Fibroblast of the aortic adventitia (primary cell): ENCODE results near the gene SLC25A48. TPM values are rescaled to one million over a fixed set of nuclear protein-coding genes. Genes with fewer than 3 reads are reported as not detected.
"Not testable (repeated sequence)": the region's sequence is repeated elsewhere in the genome, so short reads cannot be mapped to it uniquely, and the experiment has no call there.

Source experiments
- DNase-seq: peaks from one replicate; pipeline ENCODE4 v3.0.0-alpha.2; 2010; ENCODE audit warnings: low read depth
- H3K4me3 ChIP-seq: 2 replicates; pipeline ENCODE4 v1.5.1; 2011; ENCODE audit warnings: low read depth, mild to moderate bottlenecking, control low read depth, low read length, moderate library complexity
- total RNA-seq: library from RNA; depleted of rRNA; stranded (reverse); fragments of >200 nt; gene quantifications from 2 replicates; pipeline ENCODE4 v1.2.3, GENCODE V29; 2012; ENCODE audit warnings: low replicate concordance
- TF ChIP-seq, protein P1 (sequence below): IDR thresholded peaks from 2 replicates; pipeline ENCODE4 v1.5.1; 2011; ENCODE audit warnings: mild to moderate bottlenecking, low read length, control low read depth, inconsistent platforms; ENCODE audit not compliant: insufficient read depth

The SLC25A48 gene
- total RNA-seq, 1 donor, result not detected

DNA sequence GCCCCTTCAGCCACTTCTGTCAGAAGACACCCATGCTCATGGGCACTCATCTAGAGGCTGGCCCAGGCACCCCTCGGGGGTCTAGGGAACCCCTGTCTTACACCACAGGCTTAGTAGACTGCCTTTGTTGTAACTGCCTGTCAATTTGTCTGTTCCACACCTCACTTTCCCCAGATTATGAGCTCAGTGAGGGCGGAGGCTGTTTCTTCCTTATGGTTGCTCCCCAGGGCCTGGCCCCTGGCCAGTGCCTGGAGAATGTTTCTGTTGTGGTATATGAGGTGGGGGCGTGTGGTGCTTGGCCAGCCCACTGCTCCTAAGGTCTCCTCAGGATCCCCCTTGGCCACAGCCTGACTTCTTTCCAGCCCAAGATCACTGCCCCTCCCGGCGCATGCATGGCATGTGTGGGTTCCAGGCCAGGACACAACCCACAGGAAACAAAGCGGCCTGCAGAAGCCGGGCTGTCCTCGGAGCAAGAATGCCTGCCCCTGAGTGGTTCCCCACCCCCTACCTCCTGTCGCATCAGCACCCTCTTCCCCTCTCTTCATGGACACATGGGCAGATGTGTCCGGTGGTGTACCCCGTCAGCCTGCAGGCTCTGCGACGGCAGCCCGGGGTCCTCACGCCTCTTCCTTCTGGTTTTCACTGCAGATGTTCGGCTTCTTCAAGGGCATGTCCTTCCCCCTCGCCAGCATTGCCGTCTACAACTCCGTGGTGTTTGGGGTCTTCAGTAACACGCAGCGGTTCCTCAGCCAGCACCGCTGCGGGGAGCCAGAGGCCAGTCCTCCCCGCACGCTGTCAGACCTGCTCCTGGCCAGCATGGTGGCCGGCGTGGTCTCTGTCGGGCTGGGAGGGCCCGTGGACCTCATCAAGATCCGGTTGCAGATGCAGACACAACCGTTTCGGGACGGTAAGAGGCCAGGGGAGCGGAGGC, 17.7 kb downstream of the SLC25A48 start:
- DNase-seq, result no peak
- H3K4me3 ChIP-seq, result no peak overlapping the region
- TF ChIP-seq, protein P1, sequence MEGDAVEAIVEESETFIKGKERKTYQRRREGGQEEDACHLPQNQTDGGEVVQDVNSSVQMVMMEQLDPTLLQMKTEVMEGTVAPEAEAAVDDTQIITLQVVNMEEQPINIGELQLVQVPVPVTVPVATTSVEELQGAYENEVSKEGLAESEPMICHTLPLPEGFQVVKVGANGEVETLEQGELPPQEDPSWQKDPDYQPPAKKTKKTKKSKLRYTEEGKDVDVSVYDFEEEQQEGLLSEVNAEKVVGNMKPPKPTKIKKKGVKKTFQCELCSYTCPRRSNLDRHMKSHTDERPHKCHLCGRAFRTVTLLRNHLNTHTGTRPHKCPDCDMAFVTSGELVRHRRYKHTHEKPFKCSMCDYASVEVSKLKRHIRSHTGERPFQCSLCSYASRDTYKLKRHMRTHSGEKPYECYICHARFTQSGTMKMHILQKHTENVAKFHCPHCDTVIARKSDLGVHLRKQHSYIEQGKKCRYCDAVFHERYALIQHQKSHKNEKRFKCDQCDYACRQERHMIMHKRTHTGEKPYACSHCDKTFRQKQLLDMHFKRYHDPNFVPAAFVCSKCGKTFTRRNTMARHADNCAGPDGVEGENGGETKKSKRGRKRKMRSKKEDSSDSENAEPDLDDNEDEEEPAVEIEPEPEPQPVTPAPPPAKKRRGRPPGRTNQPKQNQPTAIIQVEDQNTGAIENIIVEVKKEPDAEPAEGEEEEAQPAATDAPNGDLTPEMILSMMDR, result no peak

DNA sequence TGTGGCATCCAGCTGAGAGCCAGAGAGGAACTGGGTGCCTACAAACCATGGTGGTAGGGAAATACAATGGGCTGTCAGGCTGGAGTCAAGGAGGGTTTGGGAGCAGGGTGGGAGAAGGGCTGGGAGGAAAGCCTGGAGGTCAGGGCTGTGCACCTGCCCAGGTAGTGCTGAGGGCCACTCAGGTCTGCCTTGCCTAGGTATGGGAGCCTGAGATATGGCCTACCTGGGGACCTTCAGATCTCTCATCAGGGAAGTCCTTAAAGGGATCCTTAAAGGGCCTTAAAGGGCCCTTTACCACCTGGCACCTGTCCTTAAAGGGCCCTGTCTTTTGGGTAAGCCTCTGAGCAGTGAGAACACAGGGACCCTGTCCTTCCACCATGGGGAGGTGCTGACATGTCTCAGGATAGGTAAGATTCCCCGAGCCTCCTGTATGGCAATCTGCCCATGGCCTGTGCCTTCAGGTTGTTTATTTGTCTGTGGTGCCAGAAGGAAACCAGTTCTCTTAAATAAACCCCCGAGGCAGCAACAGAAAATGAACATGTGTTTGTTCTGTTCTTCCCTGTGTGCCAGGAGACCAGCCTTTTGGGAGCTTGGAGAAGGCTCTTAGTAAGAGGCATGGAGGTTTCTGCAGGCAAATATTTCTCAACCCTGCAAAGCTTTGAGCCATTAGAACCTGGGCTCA, 23.3 kb downstream of the SLC25A48 start:
- no peak overlapping the region for H3K4me3 ChIP-seq
- no peak for DNase-seq
- TF ChIP-seq, protein P1, result no peak

DNA sequence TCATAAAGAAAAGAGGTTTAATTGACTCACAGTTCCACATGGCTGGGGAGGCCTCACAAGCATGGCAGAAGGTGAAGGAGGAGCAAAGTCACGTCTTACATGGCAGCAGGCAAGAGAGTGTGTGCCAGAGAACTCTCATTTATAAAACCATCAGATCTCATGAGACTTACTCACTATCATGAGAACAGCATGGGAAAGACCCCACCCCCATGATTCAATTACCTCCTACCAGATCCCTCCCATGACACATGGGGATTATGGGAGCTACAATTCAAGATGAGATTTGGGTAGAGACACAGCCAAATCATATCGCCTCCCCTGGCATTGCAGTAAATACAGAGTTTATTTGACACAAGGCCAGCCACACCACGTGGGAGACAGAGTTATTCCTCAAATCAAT, 24.7 kb downstream of the SLC25A48 start:
- H3K4me3 ChIP-seq, DNase-seq: not testable (repeated sequence)

DNA sequence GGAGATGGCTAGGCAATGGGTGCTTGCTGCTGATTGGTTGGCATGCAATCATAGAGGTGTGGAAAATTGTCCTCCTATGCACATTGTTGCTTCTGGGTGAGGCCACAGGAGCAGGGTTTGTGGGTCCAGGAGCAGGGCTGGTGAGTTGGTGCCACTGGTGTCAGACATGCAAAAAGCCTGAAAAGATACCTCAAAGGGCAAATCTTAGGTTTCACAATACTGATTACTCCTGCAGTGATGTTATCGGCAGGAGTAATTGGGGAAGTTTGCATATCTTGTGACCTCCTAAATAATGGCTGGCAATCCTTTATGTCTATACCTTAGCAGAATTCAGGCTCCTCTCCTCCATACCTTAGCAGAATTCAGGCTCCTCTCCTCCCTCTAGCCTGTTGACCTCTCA, 25.2 kb downstream of the SLC25A48 start:
- no peak overlapping the region for H3K4me3 ChIP-seq
- no peak for DNase-seq
- TF ChIP-seq, protein P1, result no peak

DNA sequence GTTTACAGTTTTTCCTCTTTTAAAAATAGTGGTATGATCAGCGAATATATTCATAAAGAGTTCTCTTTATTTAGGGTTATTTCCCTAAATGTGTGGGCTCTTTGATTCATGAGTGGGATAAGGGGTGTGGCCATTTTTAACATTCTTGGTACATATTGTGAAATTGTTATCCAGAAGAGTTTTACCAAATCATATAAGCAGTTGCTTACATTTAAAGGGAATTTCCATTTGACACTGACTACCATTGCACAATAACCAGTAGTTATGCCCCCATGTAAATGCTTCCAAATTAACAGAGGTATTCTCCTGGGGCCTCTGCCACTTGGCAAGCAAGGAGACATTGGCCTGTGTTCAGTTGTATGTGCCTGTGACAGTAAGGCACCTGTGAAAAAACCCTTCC, 27.2 kb downstream of the SLC25A48 start:
- no peak overlapping the region for H3K4me3 ChIP-seq
- TF ChIP-seq, protein P1, result no peak
- DNase-seq, result no peak

DNA sequence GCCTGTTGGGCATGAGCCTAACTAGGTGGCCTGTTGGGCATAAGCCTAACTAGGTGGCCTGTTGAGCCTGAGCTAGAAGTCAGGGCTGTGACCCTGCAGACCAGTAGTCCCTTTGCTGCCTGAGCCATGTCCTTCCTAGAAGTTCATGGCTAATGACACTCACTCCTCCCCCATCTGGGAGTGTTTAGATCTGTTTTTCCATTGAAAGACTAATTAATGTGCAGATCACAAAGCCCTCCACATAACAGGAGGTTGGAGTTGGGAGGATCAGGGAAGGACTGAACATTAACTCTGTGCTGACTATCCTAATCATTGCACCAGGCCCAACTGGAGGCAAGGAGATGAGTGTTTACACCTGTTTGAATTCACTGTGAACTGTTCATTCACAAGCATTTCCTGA, 27.6 kb downstream of the SLC25A48 start:
- no peak overlapping the region for H3K4me3 ChIP-seq
- no peak for DNase-seq
- TF ChIP-seq, protein P1, result no peak

DNA sequence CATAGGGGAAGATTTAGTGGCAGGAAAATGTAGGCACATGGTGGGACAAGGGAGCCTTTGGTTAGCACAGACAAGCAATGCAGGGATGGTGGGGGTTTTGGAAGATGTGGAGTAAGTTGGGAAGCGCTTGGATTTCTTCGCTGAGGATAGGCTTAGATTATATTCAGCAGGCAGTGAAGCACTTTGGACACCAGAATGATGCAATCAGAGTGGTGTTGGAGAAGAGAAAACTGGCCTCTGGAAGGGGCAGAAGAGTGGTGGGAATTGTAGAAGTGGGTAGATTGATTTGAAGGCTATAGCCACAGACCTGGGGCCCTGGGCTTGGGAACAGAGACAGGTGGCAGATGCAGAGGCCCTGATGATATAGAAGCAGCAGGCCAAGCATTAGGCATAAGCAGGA, 28.3 kb downstream of the SLC25A48 start:
- no peak for DNase-seq
- no peak overlapping the region for H3K4me3 ChIP-seq
- TF ChIP-seq, protein P1, result no peak
